GM18873 (cell line): ENCODE results near the gene MAP9.
"Not testable (repeated sequence)": the region's sequence is repeated elsewhere in the genome, so short reads cannot be mapped to it uniquely, and the experiment has no call there.

Source experiments
- ATAC-seq: cut with Tn5 transposase; IDR thresholded peaks from one replicate; pipeline ENCODE4 v1.9.1; 2021; ENCODE audit warnings: mild to moderate bottlenecking, moderate library complexity, moderate number of reproducible peaks; ENCODE audit not compliant: unreplicated experiment, low FRiP score

The MAP9 gene

GRCh38 chr4:155376387-155377268 is at the start of gene MAP9:
TSS of gene MAP9 (minus strand) at chr4:155376965. CDS start at chr4:155375850, 1,115 bp downstream.
- ATAC-seq, result peak; percentile 99

- not testable (repeated sequence) for ATAC-seq
These were observed 48.0 kb upstream of the MAP9 start for GRCh38 chr4:155424778-155425177.

GRCh38 chr4:155423671-155424070 is 46.9 kb upstream of the MAP9 start:
- ATAC-seq, result no peak

GRCh38 chr4:155419266-155419665 is 42.5 kb upstream of the MAP9 start:
- ATAC-seq, result no peak

- no peak for ATAC-seq
These were observed 38.9 kb upstream of the MAP9 start for GRCh38 chr4:155415662-155416061.

- ATAC-seq, result no peak
These were observed 36.7 kb upstream of the MAP9 start for GRCh38 chr4:155413451-155413850.

- ATAC-seq, result no peak
These were observed 34.8 kb upstream of the MAP9 start for GRCh38 chr4:155411546-155411945.

- no peak for ATAC-seq
These were observed 32.0 kb upstream of the MAP9 start for GRCh38 chr4:155408796-155409195.

GRCh38 chr4:155407480-155407879 is 30.7 kb upstream of the MAP9 start:
- ATAC-seq, result no peak

- no peak for ATAC-seq
These were observed 28.3 kb upstream of the MAP9 start for GRCh38 chr4:155405059-155405458.

GRCh38 chr4:155403886-155404285 is 27.1 kb upstream of the MAP9 start:
- no peak for ATAC-seq

GRCh38 chr4:155402941-155403340 is 26.2 kb upstream of the MAP9 start:
- no peak for ATAC-seq

- no peak for ATAC-seq
These were observed 24.1 kb upstream of the MAP9 start for GRCh38 chr4:155400893-155401292.

- no peak for ATAC-seq
These were observed 23.4 kb upstream of the MAP9 start for GRCh38 chr4:155399974-155400697.

GRCh38 chr4:155392481-155393184 is 15.9 kb upstream of the MAP9 start:
- ATAC-seq, result no peak

- ATAC-seq, result no peak
These were observed 15.2 kb upstream of the MAP9 start for GRCh38 chr4:155391932-155392331.

- ATAC-seq, result no peak
These were observed 11.4 kb upstream of the MAP9 start for GRCh38 chr4:155388162-155388561.

GRCh38 chr4:155383541-155383940 is 6.8 kb upstream of the MAP9 start:
- no peak for ATAC-seq

GRCh38 chr4:155377276-155377675 is 511 bp upstream of the MAP9 start:
- ATAC-seq, result no peak

GRCh38 chr4:155371432-155372043 is 5.2 kb downstream of the MAP9 start:
- ATAC-seq, result no peak

- ATAC-seq, result peak; percentile 47
These were observed 9.2 kb downstream of the MAP9 start for GRCh38 chr4:155367608-155368007.
